ENCODE data around the gene ADAM11.

ADAM11 gene

DNA sequence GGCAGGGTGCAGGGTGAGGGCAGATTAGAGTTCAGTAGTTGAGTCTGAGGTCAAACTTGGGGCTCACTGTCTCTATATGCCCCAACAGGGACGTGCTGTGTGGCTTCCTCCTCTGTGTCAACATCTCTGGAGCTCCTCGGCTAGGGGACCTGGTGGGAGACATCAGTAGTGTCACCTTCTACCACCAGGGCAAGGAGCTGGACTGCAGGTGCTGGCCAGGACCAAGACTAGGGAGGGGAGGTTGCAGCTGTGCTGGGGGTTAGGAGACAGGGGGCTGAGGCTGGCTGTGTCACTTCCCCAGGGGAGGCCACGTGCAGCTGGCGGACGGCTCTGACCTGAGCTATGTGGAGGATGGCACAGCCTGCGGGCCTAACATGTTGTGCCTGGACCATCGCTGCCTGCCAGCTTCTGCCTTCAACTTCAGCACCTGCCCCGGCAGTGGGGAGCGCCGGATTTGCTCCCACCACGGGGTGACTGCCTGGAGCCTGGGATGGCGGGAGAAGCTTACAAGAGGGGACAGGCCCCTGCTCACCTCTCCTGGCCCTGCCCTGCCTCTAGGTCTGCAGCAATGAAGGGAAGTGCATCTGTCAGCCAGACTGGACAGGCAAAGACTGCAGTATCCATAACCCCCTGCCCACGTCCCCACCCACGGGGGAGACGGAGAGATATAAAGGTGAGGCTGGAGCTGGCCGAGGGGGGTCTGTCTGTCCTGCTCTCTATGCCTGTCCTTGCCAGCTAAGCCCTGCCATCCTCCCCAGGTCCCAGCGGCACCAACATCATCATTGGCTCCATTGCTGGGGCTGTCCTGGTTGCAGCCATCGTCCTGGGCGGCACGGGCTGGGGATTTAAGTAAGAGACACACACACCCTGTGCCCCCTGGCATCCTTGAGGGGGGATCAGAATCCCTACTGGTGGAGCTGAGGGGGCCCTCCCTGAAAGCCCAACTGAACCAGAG, 18.9 kb downstream of the ADAM11 start:
- Mint-ChIP-seq H3K4me3 (no peak overlapping the region), H3K27ac (no peak overlapping the region), H3K36me3 (no peaks in the 10 kb centered on the region), H3K27me3 (peaks cover 52% of the 10 kb centered on the region), H3K4me1 (peaks cover 27% of the 10 kb centered on the region), H3K9me3 (no peaks in the 10 kb centered on the region)
- no peak for ATAC-seq

- H3K27ac Mint-ChIP-seq, result no peak overlapping the region
- no peaks in the 10 kb centered on the region for H3K9me3 Mint-ChIP-seq
- H3K4me1 Mint-ChIP-seq, result peaks cover 27% of the 10 kb centered on the region
- H3K4me3 Mint-ChIP-seq, result peak overlapping the region; percentile 70
- H3K27me3 Mint-ChIP-seq, result peaks cover 43% of the 10 kb centered on the region
- no peak for ATAC-seq
- H3K36me3 Mint-ChIP-seq, result no peaks in the 10 kb centered on the region
These were observed 19.9 kb downstream of the ADAM11 start for GRCh38 chr17:44778656-44779210.

DNA sequence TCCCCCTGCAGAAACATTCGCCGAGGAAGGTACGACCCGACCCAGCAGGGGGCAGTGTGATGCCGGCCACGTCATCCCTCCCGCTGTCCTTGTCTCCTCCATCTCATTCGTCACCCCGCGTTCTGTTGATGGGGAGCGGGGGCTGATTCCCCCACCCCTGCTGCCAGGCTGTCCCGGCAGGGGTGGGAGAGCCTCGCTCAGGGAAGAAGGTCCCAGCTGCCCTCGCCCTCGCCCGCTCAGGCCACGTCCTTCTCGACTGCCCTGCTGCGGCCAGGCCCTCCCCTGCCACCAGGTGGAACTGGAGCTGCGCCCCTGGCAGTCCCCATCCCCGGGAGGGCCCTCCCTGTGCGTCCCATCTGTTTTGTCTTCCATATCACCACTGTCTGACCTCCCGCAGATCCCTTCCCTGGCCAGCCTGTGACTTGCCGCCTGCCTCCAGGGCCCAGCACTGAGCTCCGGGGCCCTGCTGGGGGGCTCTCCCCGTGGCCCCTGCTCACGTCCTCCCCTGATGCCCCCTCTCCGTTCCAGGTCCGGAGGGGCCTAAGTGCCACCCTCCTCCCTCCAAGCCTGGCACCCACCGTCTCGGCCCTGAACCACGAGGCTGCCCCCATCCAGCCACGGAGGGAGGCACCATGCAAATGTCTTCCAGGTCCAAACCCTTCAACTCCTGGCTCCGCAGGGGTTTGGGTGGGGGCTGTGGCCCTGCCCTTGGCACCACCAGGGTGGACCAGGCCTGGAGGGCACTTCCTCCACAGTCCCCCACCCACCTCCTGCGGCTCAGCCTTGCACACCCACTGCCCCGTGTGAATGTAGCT, 20.6 kb downstream of the ADAM11 start:
- H3K36me3 Mint-ChIP-seq, result no peaks in the 10 kb centered on the region
- peaks cover 37% of the 10 kb centered on the region for H3K27me3 Mint-ChIP-seq
- no peak overlapping the region for H3K27ac Mint-ChIP-seq
- peak overlapping the region; percentile 70 for H3K4me3 Mint-ChIP-seq
- H3K9me3 Mint-ChIP-seq, result no peaks in the 10 kb centered on the region
- peak; percentile 22 for ATAC-seq
- peaks cover 27% of the 10 kb centered on the region for H3K4me1 Mint-ChIP-seq

DNA sequence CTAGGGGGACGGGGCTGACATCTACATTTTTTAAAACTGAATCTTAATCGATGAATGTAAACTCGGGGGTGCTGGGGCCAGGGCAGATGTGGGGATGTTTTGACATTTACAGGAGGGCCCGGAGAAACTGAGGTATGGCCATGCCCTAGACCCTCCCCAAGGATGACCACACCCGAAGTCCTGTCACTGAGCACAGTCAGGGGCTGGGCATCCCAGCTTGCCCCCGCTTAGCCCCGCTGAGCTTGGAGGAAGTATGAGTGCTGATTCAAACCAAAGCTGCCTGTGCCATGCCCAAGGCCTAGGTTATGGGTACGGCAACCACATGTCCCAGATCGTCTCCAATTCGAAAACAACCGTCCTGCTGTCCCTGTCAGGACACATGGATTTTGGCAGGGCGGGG, 21.4 kb downstream of the ADAM11 start:
- peaks cover 20% of the 10 kb centered on the region for H3K4me1 Mint-ChIP-seq

DNA sequence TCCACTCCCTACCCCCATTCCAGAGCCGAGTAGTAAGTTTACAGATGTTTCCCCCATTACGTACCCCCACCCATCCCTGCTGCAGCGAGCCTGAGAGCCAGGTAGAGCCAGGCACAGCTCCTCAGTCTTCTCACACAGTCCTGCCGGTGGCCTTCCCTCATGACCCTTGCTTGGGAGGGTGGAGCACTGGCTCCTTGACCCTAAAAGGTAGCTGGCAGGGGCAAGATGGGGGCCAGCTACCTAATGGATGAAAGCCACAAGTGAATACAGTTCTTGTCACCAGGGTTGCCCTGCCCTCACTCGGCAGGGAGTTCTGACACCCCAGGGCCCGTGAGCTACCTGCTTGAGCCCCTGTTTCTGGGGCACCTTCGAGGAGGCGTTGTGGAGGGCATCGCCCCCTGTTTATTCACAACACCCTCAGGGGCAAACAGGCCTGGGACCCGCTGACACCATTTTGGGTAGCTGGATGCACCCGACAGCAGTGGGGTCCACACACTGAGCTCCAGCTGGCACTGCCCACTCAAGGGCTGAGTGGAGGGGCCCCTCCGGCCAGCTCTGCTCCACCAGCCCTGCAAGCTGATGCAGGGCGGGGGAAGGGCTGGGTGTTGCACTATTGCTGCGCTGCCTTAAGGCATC, 22.2 kb downstream of the ADAM11 start:
- Mint-ChIP-seq H3K9me3 (no peaks in the 10 kb centered on the region), H3K36me3 (no peaks in the 10 kb centered on the region), H3K27ac (no peak overlapping the region), H3K4me3 (no peak overlapping the region), H3K4me1 (peaks cover 18% of the 10 kb centered on the region), H3K27me3 (peaks cover 37% of the 10 kb centered on the region)
- ATAC-seq, result no peak

More for the DNA sequence above, 21.4 kb downstream of the ADAM11 start:
- Mint-ChIP-seq H3K36me3 (no peaks in the 10 kb centered on the region), H3K9me3 (no peaks in the 10 kb centered on the region), H3K4me3 (no peak overlapping the region), H3K27me3 (peaks cover 37% of the 10 kb centered on the region), H3K27ac (no peak overlapping the region)
- no peak for ATAC-seq

DNA sequence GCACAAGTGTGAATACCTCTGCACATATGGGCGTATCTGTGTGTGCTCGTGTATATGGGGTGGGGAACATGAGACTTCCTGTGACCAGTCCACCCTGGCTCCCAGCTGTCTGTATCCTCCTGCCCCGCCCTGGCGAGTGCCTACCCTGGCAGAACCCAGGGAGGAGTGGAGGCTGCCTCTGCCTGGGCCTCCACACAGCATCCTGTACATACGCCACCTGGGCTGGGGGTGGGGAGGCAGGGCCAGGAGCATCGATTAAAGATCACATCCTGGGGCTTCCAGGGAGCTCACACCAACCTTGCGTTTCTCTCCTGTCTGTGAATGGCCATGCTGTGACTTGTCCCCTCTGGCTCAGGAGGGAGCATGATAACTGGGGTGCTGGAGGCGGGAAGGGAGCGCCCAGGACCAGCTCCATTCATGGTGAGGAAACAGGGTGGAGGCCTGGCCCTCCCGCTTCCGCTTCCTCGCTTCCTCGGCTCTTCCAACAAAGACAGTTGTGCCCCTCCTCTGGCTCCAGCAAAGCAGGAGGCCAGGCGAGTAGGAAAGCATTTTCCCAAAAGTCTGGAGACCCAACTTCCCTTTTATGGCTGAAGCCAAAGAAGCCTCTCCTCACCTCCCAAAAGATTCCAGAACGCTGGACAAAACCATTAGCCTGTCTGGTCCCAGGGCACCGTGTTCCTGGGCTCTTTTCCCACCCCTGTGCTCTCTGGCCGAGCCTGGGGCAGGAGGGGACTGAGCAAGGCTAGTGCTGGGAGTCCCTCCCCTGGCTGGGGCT, 22.9 kb downstream of the ADAM11 start:
- Mint-ChIP-seq H3K36me3 (no peaks in the 10 kb centered on the region), H3K4me3 (no peak overlapping the region), H3K9me3 (no peaks in the 10 kb centered on the region), H3K27ac (no peak overlapping the region), H3K27me3 (peaks cover 37% of the 10 kb centered on the region), H3K4me1 (peaks cover 13% of the 10 kb centered on the region)
- no peak for ATAC-seq

DNA sequence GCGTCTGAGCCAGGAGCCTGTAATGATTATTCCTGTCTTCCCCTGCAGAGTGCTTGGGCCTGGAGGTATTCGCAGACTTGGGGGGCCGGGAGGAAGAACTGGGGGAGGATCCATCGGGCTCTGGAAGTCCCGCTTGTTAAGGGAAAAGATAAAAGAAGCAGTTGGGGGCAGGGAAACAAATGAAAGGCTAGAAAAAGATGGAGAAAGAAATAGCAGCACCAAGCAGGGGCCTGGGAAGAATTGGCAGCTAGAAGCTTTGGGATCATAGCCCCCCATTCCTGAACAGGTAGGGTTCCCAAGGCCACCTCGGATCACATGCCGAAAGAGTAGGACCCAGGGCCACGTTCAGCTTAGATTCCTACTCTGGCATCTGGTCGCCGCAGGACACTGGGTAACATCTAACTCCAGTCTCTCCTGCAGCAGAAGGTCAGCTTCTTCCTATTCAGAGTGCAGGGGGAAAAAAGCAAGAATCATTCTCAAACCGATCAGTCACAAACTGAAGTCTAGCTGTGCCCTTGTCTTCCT, 23.6 kb downstream of the ADAM11 start:
- no peaks in the 10 kb centered on the region for H3K36me3 Mint-ChIP-seq
- no peak for ATAC-seq
- H3K4me3 Mint-ChIP-seq, result no peak overlapping the region
- H3K9me3 Mint-ChIP-seq, result no peaks in the 10 kb centered on the region
- peaks cover 13% of the 10 kb centered on the region for H3K4me1 Mint-ChIP-seq
- H3K27ac Mint-ChIP-seq, result no peak overlapping the region
- peaks cover 37% of the 10 kb centered on the region for H3K27me3 Mint-ChIP-seq

- peaks cover 18% of the 10 kb centered on the region for H3K27me3 Mint-ChIP-seq
- ATAC-seq, result no peak
- no peaks in the 10 kb centered on the region for H3K36me3 Mint-ChIP-seq
- no peaks in the 10 kb centered on the region for H3K4me1 Mint-ChIP-seq
- no peaks in the 10 kb centered on the region for H3K9me3 Mint-ChIP-seq
- no peak overlapping the region for H3K27ac Mint-ChIP-seq
- H3K4me3 Mint-ChIP-seq, result no peak overlapping the region
These were observed 27.1 kb downstream of the ADAM11 start for GRCh38 chr17:44785921-44786320.

DNA sequence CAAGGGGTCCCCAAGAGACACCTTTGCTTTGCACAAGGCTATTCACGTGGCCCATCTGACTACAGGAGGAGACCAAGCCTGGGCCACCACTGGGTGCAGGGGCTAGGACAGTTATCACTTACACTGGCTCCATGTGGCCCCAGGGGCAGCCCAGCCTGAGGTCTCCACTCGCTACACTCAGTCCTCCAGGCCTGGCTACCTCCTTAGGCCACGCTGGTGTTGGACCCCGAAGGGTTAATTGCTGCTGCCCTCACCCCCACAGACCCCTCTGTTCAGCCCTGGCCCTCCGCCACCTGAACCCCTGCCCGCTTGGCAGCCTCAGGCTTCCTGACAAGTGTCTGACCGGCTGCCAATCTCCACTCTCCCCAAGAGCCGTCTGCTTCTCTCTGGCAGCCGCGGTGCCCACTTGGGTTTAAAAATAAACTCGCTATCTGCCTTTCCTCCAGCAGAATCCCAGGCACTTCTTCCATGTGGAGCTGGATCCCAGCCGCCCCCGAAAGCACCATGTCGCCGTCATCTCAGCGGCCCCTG, 27.8 kb downstream of the ADAM11 start:
- Mint-ChIP-seq H3K27me3 (peaks cover 18% of the 10 kb centered on the region), H3K9me3 (no peaks in the 10 kb centered on the region), H3K4me1 (no peaks in the 10 kb centered on the region), H3K4me3 (no peak overlapping the region), H3K36me3 (no peaks in the 10 kb centered on the region), H3K27ac (no peak overlapping the region)
- peak; percentile 29 for ATAC-seq

DNA sequence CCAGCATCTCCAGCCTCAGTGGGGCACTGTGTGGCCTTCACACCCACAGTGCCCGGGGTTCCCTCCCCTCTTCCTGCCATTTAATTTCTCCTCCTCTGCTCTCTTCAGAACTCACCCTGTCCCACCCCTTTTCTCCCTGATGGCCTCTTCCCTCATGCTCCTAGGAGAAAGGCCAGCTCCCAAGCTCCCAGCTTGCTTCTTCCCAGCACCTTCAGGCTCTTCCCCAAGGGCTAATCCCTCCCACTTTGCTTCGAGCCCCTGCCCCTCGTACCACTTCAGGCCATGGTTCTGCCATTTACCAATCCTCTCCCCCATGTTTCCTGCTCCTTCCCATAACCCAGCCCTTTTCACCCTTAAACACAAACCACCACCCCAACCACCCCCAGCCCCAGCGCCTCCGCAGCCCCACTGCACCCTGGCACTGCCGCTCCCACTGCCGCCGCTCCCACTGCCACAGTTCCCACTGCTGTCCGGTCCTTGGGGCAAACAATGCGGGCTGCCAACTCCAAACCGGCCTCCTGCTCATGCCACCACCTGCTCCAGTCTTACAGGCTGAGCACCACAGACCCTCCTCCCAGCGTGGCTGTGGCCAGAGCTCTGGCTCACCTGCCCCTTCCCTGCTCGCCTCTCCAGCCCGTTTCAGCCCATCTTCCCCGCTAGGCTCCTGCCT, 28.6 kb downstream of the ADAM11 start:
- Mint-ChIP-seq H3K27ac (no peak overlapping the region), H3K9me3 (no peaks in the 10 kb centered on the region), H3K36me3 (no peaks in the 10 kb centered on the region), H3K4me1 (no peaks in the 10 kb centered on the region), H3K4me3 (no peak overlapping the region), H3K27me3 (peaks cover 18% of the 10 kb centered on the region)
- ATAC-seq, result peak; percentile 59

DNA sequence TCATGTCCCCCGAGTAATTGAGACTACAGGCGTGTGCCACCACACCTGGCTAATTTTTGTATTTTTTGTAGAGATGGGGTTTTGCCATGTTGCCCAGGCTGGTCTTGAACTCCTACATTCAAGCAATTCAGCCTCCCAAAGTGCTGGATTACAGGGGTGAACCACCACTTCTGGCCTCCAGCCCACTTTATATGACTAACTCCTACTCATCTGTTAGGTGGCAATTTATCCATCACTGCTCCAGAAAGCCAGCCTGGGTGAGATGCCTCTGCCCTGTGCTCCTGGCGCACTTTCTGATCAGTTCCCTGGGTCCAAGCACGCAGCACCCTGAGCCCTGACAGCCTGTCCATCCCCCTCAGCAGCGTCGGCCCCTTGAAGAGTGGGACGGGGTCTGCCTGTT, 29.4 kb downstream of the ADAM11 start:
- H3K27ac Mint-ChIP-seq, result no peak overlapping the region
- peaks cover 18% of the 10 kb centered on the region for H3K27me3 Mint-ChIP-seq
- H3K9me3 Mint-ChIP-seq, result no peaks in the 10 kb centered on the region
- ATAC-seq, result no peak
- H3K36me3 Mint-ChIP-seq, result no peaks in the 10 kb centered on the region
- H3K4me3 Mint-ChIP-seq, result no peak overlapping the region
- H3K4me1 Mint-ChIP-seq, result no peaks in the 10 kb centered on the region

GRCh38 chr17:44792276-44792675, 33.5 kb downstream of the ADAM11 start:
- Mint-ChIP-seq H3K27me3 (peaks cover 17% of the 10 kb centered on the region), H3K9me3 (no peaks in the 10 kb centered on the region), H3K36me3 (no peaks in the 10 kb centered on the region), H3K4me3 (no peak overlapping the region), H3K4me1 (no peaks in the 10 kb centered on the region), H3K27ac (no peak overlapping the region)
- ATAC-seq, result no peak

- Mint-ChIP-seq H3K36me3 (no peaks in the 10 kb centered on the region), H3K27ac (no peak overlapping the region), H3K4me1 (no peaks in the 10 kb centered on the region), H3K4me3 (no peak overlapping the region), H3K27me3 (peaks cover 7% of the 10 kb centered on the region), H3K9me3 (no peaks in the 10 kb centered on the region)
- ATAC-seq, result no peak
These were observed 35.4 kb downstream of the ADAM11 start for GRCh38 chr17:44793885-44794842.
